Parathyroid adenoma (tissue), 2 donors: Measurements from ENCODE around the gene ZIC5.

Experiments used
- H2AFZ ChIP-seq: fragments of 300-600 bp; sonication (generic); one replicate; pipeline ENCODE4 v1.7.0; 2017; ENCODE audit warnings: antibody characterized with exemption, mild to moderate bottlenecking
- H3K27ac ChIP-seq: fragments of 300-600 bp; sonication (generic); one replicate; pipeline ENCODE4 v1.7.0; 2017
- H3K27me3 ChIP-seq: fragments of 300-600 bp; sonication (generic); one replicate; pipeline ENCODE4 v1.7.0; 2017; ENCODE audit warnings: low read length; ENCODE audit not compliant: control insufficient read depth, insufficient read depth
- H3K36me3 ChIP-seq: fragments of 300-600 bp; sonication (generic); one replicate; pipeline ENCODE4 v1.7.0; 2017; ENCODE audit warnings: low read length; ENCODE audit not compliant: control insufficient read depth, insufficient read depth
- H3K4me1 ChIP-seq: fragments of 300-600 bp; sonication (generic); one replicate; pipeline ENCODE4 v1.7.0; 2017; ENCODE audit warnings: control low read depth
- H3K4me2 ChIP-seq: fragments of 300-600 bp; sonication (generic); one replicate; pipeline ENCODE4 v1.7.0; 2017; ENCODE audit warnings: low read length
- H3K4me3 ChIP-seq: fragments of 300-600 bp; sonication (generic); one replicate; pipeline ENCODE4 v1.7.0; 2017; ENCODE audit warnings: low read depth, low read length
- H3K79me2 ChIP-seq: fragments of 300-600 bp; sonication (generic); one replicate; pipeline ENCODE4 v1.7.0; 2017; ENCODE audit warnings: control low read depth
- H3K9ac ChIP-seq: fragments of 300-600 bp; sonication (generic); one replicate; pipeline ENCODE4 v1.7.0; 2017; ENCODE audit warnings: mild to moderate bottlenecking
- H3K9me3 ChIP-seq: fragments of 300-600 bp; sonication (generic); one replicate; pipeline ENCODE4 v1.7.0; 2017; ENCODE audit warnings: low read length; ENCODE audit not compliant: control insufficient read depth
- CTCF ChIP-seq: fragments of 300-600 bp; sonication (generic); IDR thresholded peaks from one replicate; pipeline ENCODE4 v1.7.0; 2017; ENCODE audit warnings: antibody characterized with exemption, mild to moderate bottlenecking
- donor health status: primary hyperparathyroidism.

ZIC5 gene

GRCh38 chr13:99966064-99966805 lies 5.3 kb downstream of the ZIC5 start:
- Histone ChIP-seq H3K27me3 (peaks cover 26% of the 10 kb centered on the region), H3K9me3 (no peaks in the 10 kb centered on the region), H3K4me1 (no peaks in the 10 kb centered on the region), H3K4me3 (no peak overlapping the region), H3K79me2 (no peaks in the 10 kb centered on the region), H3K9ac (no peak overlapping the region), H3K4me2 (no peak overlapping the region), H3K36me3 (no peaks in the 10 kb centered on the region), H2AFZ (no peak overlapping the region), H3K27ac (no peak overlapping the region)
- TF ChIP-seq CTCF, result no peak

GRCh38 chr13:99965329-99966000 lies 6.1 kb downstream of the ZIC5 start:
- Histone ChIP-seq H3K4me1 (no peaks in the 10 kb centered on the region), H3K4me2 (no peak overlapping the region), H3K9ac (no peak overlapping the region), H3K27ac (no peak overlapping the region), H3K9me3 (no peaks in the 10 kb centered on the region), H2AFZ (no peak overlapping the region), H3K4me3 (no peak overlapping the region), H3K79me2 (no peaks in the 10 kb centered on the region), H3K27me3 (peaks cover 28% of the 10 kb centered on the region), H3K36me3 (no peaks in the 10 kb centered on the region)
- no peak for TF ChIP-seq CTCF

- Histone ChIP-seq H3K4me1 (no peaks in the 10 kb centered on the region), H2AFZ (no peak overlapping the region), H3K4me3 (no peak overlapping the region), H3K9me3 (no peaks in the 10 kb centered on the region), H3K4me2 (no peak overlapping the region), H3K9ac (no peak overlapping the region), H3K27me3 (peaks cover 32% of the 10 kb centered on the region), H3K79me2 (no peaks in the 10 kb centered on the region), H3K36me3 (no peaks in the 10 kb centered on the region), H3K27ac (no peak overlapping the region)
- no peak for TF ChIP-seq CTCF
Observed at GRCh38 chr13:99963816-99964339, 7.7 kb downstream of the ZIC5 start.

GRCh38 chr13:99962242-99962641 lies 9.3 kb downstream of the ZIC5 start:
- peaks cover 20% of the 10 kb centered on the region for H3K27me3 ChIP-seq
- H3K4me3 ChIP-seq, result no peak overlapping the region
- H3K4me2 ChIP-seq, result no peak overlapping the region
- H3K27ac ChIP-seq, result no peak overlapping the region
- H3K36me3 ChIP-seq, result no peaks in the 10 kb centered on the region
- H3K4me1 ChIP-seq, result no peaks in the 10 kb centered on the region
- no peak overlapping the region for H2AFZ ChIP-seq
- H3K9ac ChIP-seq, result no peak overlapping the region
- H3K9me3 ChIP-seq, result no peaks in the 10 kb centered on the region
- TF ChIP-seq CTCF, result no peak
- no peaks in the 10 kb centered on the region for H3K79me2 ChIP-seq
